ENCODE results near the gene THUMPD3.

DNA sequence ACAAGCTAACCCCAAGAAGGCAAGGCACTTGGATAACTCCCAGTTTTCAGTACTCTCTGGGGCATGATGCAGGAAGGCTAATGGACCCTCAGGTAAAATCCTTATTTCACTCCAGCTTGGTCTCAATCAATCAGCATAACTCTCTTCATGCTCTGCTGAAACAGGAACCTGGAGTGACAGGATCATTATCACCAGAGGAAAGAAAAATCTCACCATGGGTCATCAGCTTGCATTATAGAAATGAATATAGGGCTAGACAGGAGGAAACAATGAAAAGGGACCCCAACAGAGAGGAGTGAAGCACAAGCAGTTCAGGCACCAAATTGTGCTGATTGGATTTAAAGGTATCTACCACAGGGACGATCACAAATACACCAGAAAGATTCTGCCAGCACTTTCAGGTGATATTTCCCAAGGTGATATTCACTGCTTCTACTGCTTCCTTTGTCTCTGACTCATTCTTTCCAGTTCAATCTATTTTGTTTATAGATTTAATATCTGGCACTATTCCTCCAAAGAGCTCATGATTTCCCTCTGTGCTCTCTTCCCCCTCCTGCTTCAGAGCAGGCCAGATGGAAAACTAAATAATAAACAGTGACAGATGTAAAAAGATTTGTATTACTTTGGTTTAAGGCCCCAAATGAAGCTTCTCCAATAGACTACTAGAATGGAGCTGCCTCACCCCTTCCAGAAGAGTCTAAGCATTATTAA lies 22.9 kb upstream of the THUMPD3 start:
- TF ChIP-seq, protein P1, sequence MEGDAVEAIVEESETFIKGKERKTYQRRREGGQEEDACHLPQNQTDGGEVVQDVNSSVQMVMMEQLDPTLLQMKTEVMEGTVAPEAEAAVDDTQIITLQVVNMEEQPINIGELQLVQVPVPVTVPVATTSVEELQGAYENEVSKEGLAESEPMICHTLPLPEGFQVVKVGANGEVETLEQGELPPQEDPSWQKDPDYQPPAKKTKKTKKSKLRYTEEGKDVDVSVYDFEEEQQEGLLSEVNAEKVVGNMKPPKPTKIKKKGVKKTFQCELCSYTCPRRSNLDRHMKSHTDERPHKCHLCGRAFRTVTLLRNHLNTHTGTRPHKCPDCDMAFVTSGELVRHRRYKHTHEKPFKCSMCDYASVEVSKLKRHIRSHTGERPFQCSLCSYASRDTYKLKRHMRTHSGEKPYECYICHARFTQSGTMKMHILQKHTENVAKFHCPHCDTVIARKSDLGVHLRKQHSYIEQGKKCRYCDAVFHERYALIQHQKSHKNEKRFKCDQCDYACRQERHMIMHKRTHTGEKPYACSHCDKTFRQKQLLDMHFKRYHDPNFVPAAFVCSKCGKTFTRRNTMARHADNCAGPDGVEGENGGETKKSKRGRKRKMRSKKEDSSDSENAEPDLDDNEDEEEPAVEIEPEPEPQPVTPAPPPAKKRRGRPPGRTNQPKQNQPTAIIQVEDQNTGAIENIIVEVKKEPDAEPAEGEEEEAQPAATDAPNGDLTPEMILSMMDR (IDR thresholded peaks at IDR 0.05): no peak
- no peak for TF ChIP-seq POLR2A (IDR thresholded peaks at IDR 0.05)
